Measurements from ENCODE around the gene LSM12. TPM values are rescaled to one million over a fixed set of nuclear protein-coding genes. Genes with fewer than 3 reads are reported as not detected.
"Not testable (repeated sequence)": the region's sequence is repeated elsewhere in the genome, so short reads cannot be mapped to it uniquely, and the experiment has no call there.

Gene LSM12
- total RNA-seq, 2 experiments from 2014 or later, result 61.1 to 62.8 TPM

- ChIA-PET CTCF (interaction anchor here (0.6 to 4.4 kb wide), 9 partner anchors 22 to 136 kb away, joined by 3 to 55 read pairs (median 4); partner anchors contain the start of genes HDAC5, MPP2 and PPY), POLR2A (interaction anchor here (1.4 to 1.5 kb wide), 2 partner anchors 10 to 23 kb away, joined by 5 read pairs; partner anchors contain the start of gene LSM12)
- H3K4me3 Mint-ChIP-seq, result no peak overlapping the region
- DNase-seq, result no peak
- H3K4me1 Mint-ChIP-seq, result peaks cover 34% of the 10 kb centered on the region
- H3K27me3 Mint-ChIP-seq, result no peaks in the 10 kb centered on the region
- H3K9me3 Mint-ChIP-seq, result no peaks in the 10 kb centered on the region
- H3K36me3 Mint-ChIP-seq (ENCODE audit: low read depth), result peaks cover 37% of the 10 kb centered on the region
- peak overlapping the region; percentile 34 for H3K27ac Mint-ChIP-seq
Observed at GRCh38 chr17:44043272-44043696, 23.2 kb downstream of the LSM12 start.

- H3K36me3 Mint-ChIP-seq (ENCODE audit: low read depth), result peaks cover 40% of the 10 kb centered on the region
- no peaks in the 10 kb centered on the region for H3K27me3 Mint-ChIP-seq
- H3K27ac Mint-ChIP-seq, result peak overlapping the region; percentile 55
- no peaks in the 10 kb centered on the region for H3K9me3 Mint-ChIP-seq
- peaks cover 32% of the 10 kb centered on the region for H3K4me1 Mint-ChIP-seq
- POLR2A ChIA-PET, result interaction anchor here (0.8 kb wide), 2 partner anchors 10 to 26 kb away, joined by 3 read pairs; partner anchors contain the start of gene LSM12
- peak overlapping the region; percentile 9 for H3K4me3 Mint-ChIP-seq
- no peak for DNase-seq
- CTCF ChIA-PET, result interaction anchor here (0.7 to 2.1 kb wide), 7 partner anchors 28 to 160 kb away, joined by 3 to 5 read pairs (median 3); partner anchors contain the start of gene PPY
Observed at GRCh38 chr17:44039829-44040635, 26.4 kb downstream of the LSM12 start.

GRCh38 chr17:44038604-44039011 lies 27.9 kb downstream of the LSM12 start:
- H3K4me3 Mint-ChIP-seq, result no peak overlapping the region
- H3K4me1 Mint-ChIP-seq, result peaks cover 34% of the 10 kb centered on the region
- no peak for DNase-seq
- no peak overlapping the region for H3K27ac Mint-ChIP-seq
- H3K27me3 Mint-ChIP-seq, result no peaks in the 10 kb centered on the region
- POLR2A ChIA-PET, result no interaction called here
- H3K9me3 Mint-ChIP-seq, result no peaks in the 10 kb centered on the region
- peaks cover 46% of the 10 kb centered on the region for H3K36me3 Mint-ChIP-seq (ENCODE audit: low read depth)
- CTCF ChIA-PET, result interaction anchor here (0.8 kb wide), 1 partner anchor 95 kb away, joined by 5 read pairs; no protein-coding TSS in a partner anchor

GRCh38 chr17:44037471-44037870 lies 29.0 kb downstream of the LSM12 start:
- Mint-ChIP-seq H3K36me3 (ENCODE audit: low read depth) (peaks cover 47% of the 10 kb centered on the region), H3K27me3 (no peaks in the 10 kb centered on the region)
- POLR2A ChIA-PET, result no interaction called here

GRCh38 chr17:44034688-44035087 lies 31.8 kb downstream of the LSM12 start:
- H3K9me3 Mint-ChIP-seq, H3K4me3 Mint-ChIP-seq, CTCF ChIA-PET, POLR2A ChIA-PET, DNase-seq, H3K27ac Mint-ChIP-seq, H3K27me3 Mint-ChIP-seq: not testable (repeated sequence)
- Mint-ChIP-seq H3K4me1 (peaks cover 24% of the 10 kb centered on the region), H3K36me3 (ENCODE audit: low read depth) (peaks cover 44% of the 10 kb centered on the region)

More at GRCh38 chr17:44037471-44037870, 29.0 kb downstream of the LSM12 start:
- no peak for DNase-seq
- H3K9me3 Mint-ChIP-seq, result no peaks in the 10 kb centered on the region
- H3K27ac Mint-ChIP-seq, result no peak overlapping the region
- H3K4me1 Mint-ChIP-seq, result peaks cover 31% of the 10 kb centered on the region
- CTCF ChIA-PET, result no interaction called here
- H3K4me3 Mint-ChIP-seq, result no peak overlapping the region

- ChIA-PET CTCF (no interaction called here), POLR2A (interaction anchor here (1.6 kb wide), 1 partner anchor 9 kb away, joined by 5 read pairs; no protein-coding TSS in a partner anchor)
- Mint-ChIP-seq H3K27ac (peak overlapping the region; percentile 69), H3K4me3 (no peak overlapping the region), H3K4me1 (peaks cover 29% of the 10 kb centered on the region), H3K36me3 (ENCODE audit: low read depth) (peaks cover 49% of the 10 kb centered on the region), H3K9me3 (no peaks in the 10 kb centered on the region), H3K27me3 (no peaks in the 10 kb centered on the region)
- no peak for DNase-seq
Observed at GRCh38 chr17:44033861-44034408, 32.5 kb downstream of the LSM12 start.

- DNase-seq, result no peak
- Mint-ChIP-seq H3K36me3 (ENCODE audit: low read depth) (peaks cover 33% of the 10 kb centered on the region), H3K4me1 (peaks cover 31% of the 10 kb centered on the region), H3K27ac (no peak overlapping the region), H3K9me3 (no peaks in the 10 kb centered on the region), H3K4me3 (no peak overlapping the region), H3K27me3 (no peaks in the 10 kb centered on the region)
- CTCF ChIA-PET, result interaction anchor here (0.6 to 2.8 kb wide), 2 partner anchors 11 to 53 kb away, joined by 3 to 14 read pairs; no protein-coding TSS in a partner anchor
- POLR2A ChIA-PET, result interaction anchor here (0.5 to 1.1 kb wide), 2 partner anchors 9 to 37 kb away, joined by 3 read pairs; no protein-coding TSS in a partner anchor
Observed at GRCh38 chr17:44030482-44030881, 36.0 kb downstream of the LSM12 start.

- peaks cover 33% of the 10 kb centered on the region for H3K36me3 Mint-ChIP-seq (ENCODE audit: low read depth)
- no peaks in the 10 kb centered on the region for H3K27me3 Mint-ChIP-seq
- no peak overlapping the region for H3K4me3 Mint-ChIP-seq
- peaks cover 31% of the 10 kb centered on the region for H3K4me1 Mint-ChIP-seq
- no peaks in the 10 kb centered on the region for H3K9me3 Mint-ChIP-seq
- no peak overlapping the region for H3K27ac Mint-ChIP-seq
- POLR2A ChIA-PET, result interaction anchor here (0.5 to 1.1 kb wide), 2 partner anchors 10 to 36 kb away, joined by 3 read pairs; no protein-coding TSS in a partner anchor
- DNase-seq, result no peak
- CTCF ChIA-PET, result interaction anchor here (2.8 kb wide), 1 partner anchor 12 kb away, joined by 14 read pairs; no protein-coding TSS in a partner anchor
Observed at GRCh38 chr17:44029736-44030135, 36.7 kb downstream of the LSM12 start.

GRCh38 chr17:44024853-44025252 lies 41.6 kb downstream of the LSM12 start:
- Mint-ChIP-seq H3K9me3 (no peaks in the 10 kb centered on the region), H3K36me3 (ENCODE audit: low read depth) (peaks cover 11% of the 10 kb centered on the region), H3K27ac (no peak overlapping the region), H3K4me3 (no peak overlapping the region), H3K4me1 (peaks cover 11% of the 10 kb centered on the region), H3K27me3 (no peaks in the 10 kb centered on the region)
- POLR2A ChIA-PET, result interaction anchor here (1.1 kb wide), 1 partner anchor 10 kb away, joined by 4 read pairs; the partner anchor contains the start of gene TMEM101
- DNase-seq, result no peak
- CTCF ChIA-PET, result no interaction called here

GRCh38 chr17:44024271-44024663 lies 42.2 kb downstream of the LSM12 start:
- H3K4me1 Mint-ChIP-seq, result peaks cover 5% of the 10 kb centered on the region
- ChIA-PET CTCF (no interaction called here), POLR2A (no interaction called here)
- H3K27me3 Mint-ChIP-seq, result no peaks in the 10 kb centered on the region
- no peak overlapping the region for H3K4me3 Mint-ChIP-seq
- no peaks in the 10 kb centered on the region for H3K9me3 Mint-ChIP-seq
- H3K27ac Mint-ChIP-seq, result no peak overlapping the region
- no peak for DNase-seq
- H3K36me3 Mint-ChIP-seq (ENCODE audit: low read depth), result peaks cover 5% of the 10 kb centered on the region

GRCh38 chr17:44023545-44024270 lies 42.8 kb downstream of the LSM12 start:
- ChIA-PET CTCF (no interaction called here), POLR2A (interaction anchor here (1.2 kb wide), 1 partner anchor 9 kb away, joined by 4 read pairs; the partner anchor contains the start of gene TMEM101)
- DNase-seq, result no peak
- Mint-ChIP-seq H3K4me1 (no peaks in the 10 kb centered on the region), H3K36me3 (ENCODE audit: low read depth) (no peaks in the 10 kb centered on the region), H3K9me3 (no peaks in the 10 kb centered on the region), H3K27me3 (no peaks in the 10 kb centered on the region), H3K27ac (no peak overlapping the region), H3K4me3 (no peak overlapping the region)

- Mint-ChIP-seq H3K9me3 (no peaks in the 10 kb centered on the region), H3K4me3 (no peak overlapping the region), H3K4me1 (no peaks in the 10 kb centered on the region), H3K36me3 (ENCODE audit: low read depth) (no peaks in the 10 kb centered on the region), H3K27me3 (no peaks in the 10 kb centered on the region), H3K27ac (no peak overlapping the region)
- ChIA-PET CTCF (interaction anchor here (1.6 kb wide), 1 partner anchor 78 kb away, joined by 3 read pairs; no protein-coding TSS in a partner anchor), POLR2A (no interaction called here)
- DNase-seq, result no peak
Observed at GRCh38 chr17:44022246-44022645, 44.2 kb downstream of the LSM12 start.

Data from activated CD4-positive, alpha-beta memory T cell treated with anti-CD3 and anti-CD28 coated beads, Interleukin-2, amount 10 ng/mL, durations not matched to agents 7 days and 5 days (primary cell).